ENCODE results near the gene SOWAHA. TPM values are rescaled to one million over a fixed set of nuclear protein-coding genes. Genes with fewer than 3 reads are reported as not detected.

SOWAHA gene
- total RNA-seq (not detected in 2 replicates), polyA plus RNA-seq (not detected in 2 replicates), polyA minus RNA-seq (not detected in 2 replicates), Bru-seq, nascent RNA (not detected), BruChase-seq, experiment 1, labeled RNA remaining after a 6-hour chase (percentile 15 among the genes with signal in this experiment), BruChase-seq, experiment 2, labeled RNA remaining after a 2-hour chase (not detected)
- polyA plus RNA-seq (2011; cell fraction: cytosol; rRNA removed) = 0.01 TPM in 1 of 2 replicates, not detected in the other
- polyA plus RNA-seq (2011; cell fraction: nucleus; rRNA removed) = not detected in 2 replicates
- polyA plus RNA-seq (2012) = not detected in 2 replicates
- not detected for polyA minus RNA-seq (2011; cell fraction: cytosol; rRNA and poly(A)+ RNA removed)
- not detected in 2 replicates for polyA minus RNA-seq (2011; cell fraction: nucleus; rRNA and poly(A)+ RNA removed)
- long read RNA-seq = 0 reads

DNA sequence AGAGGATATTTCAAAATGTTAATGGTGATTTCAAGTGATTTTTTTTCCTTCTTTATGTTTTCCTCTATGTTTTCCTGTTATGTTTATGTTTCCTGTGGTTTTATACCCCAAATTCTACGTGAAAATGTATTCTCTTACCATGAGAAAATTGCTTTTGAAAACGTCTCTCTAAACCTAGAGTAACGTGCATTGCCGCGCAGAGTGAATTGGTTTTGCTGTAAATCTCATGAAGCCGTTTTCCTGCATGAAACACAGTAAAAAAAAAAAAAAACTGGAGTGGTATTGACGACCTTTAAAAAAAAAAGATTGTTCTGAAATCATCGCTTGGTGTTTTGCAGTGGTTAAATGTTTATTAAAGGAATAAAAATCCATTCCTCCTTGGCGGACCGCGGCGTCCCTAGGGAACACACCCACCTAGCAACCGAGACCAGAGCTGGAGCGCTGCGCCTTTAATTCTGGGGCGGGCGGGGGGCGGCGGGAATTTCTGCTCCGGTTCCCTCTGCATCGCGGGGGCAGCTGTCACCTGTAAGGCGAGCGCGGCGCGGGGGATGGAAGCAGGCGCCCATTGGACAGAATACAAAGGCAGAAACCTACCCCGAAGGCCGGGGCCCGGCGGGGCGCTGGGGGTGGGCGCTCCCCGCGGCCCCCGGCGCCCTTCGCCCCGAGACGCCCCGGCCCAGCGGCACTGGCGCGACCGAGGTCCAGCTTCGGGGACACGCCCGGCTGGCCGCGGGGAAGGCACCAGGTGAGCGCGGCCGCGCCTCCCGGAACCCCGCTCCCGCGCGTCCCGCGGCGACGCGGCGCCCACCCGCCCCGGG, at the start of gene SOWAHA:
Gene SOWAHA (plus strand): TSS at position 522 of the 818 bp plus-strand sequence. CDS start 320 bp downstream, outside the sequence.
- no peak within 1 kb of the TSS for H3K27ac ChIP-seq (ENCODE audit: insufficient read depth, low read depth, low read length)
- no peaks in the 10 kb centered on the region for H3K79me2 ChIP-seq (ENCODE audit: control insufficient read depth, insufficient read depth, low read length)
- H3K9ac ChIP-seq (replicated peaks; ENCODE audit: extremely low read depth, insufficient read depth, low read length) = no peak within 1 kb of the TSS
- H3K4me2 ChIP-seq (ENCODE audit: insufficient read depth, low read length) = peak within 1 kb of the TSS; percentile 29
- peak; percentile 15 for FAIRE-seq
- no TSS peak for BruUV-seq (replicated peaks)
- intact Hi-C loops (cut with micrococcal nuclease) = no loop called here
- CTCF ChIA-PET = interaction anchor here (1.0 to 2.6 kb wide), 7 partner anchors 11 to 312 kb away, joined by 3 to 14 read pairs (median 4); partner anchors contain the start of gene CCNI2
- no peaks in the 10 kb centered on the region for H3K36me3 ChIP-seq (ENCODE audit: control insufficient read depth in 2 of 2, extremely low read depth in 1 of 2, insufficient read depth in 2 of 2, low read length in 2 of 2)
- H3K27me3 ChIP-seq (ENCODE audit: control insufficient read depth in 2 of 2, insufficient read depth in 2 of 2, low read length in 2 of 2) = peaks cover 20 to 36% of the 10 kb centered on the region in 2 experiments
- H3K9me1 ChIP-seq (replicated peaks; ENCODE audit: control insufficient read depth, extremely low read depth, insufficient read depth, low read length) = no peaks in the 10 kb centered on the region
- peak within 1 kb of the TSS in 2 of 3 experiments; percentile 9 to 15 for H3K4me3 ChIP-seq (replicated peaks in 1 of 3; ENCODE audit: insufficient read depth in 1 of 3, low read depth in 1 of 3, low read length in 3 of 3)
- dilution Hi-C loops (cut with MboI; ENCODE audit: extremely low pct_ligation_motif_present, low sequenced_read_pairs) = no loop called here
- no peaks in the 10 kb centered on the region for H3K4me1 ChIP-seq (ENCODE audit: control insufficient read depth, extremely low read depth, insufficient read depth, low read length)
- DNase-seq (ENCODE audit: low read depth, low spot score) = no peak
- no peaks in the 10 kb centered on the region for H4K20me1 ChIP-seq (replicated peaks; ENCODE audit: control insufficient read depth, extremely low read depth, insufficient read depth, low read length)
- TF ChIP-seq, protein P1, sequence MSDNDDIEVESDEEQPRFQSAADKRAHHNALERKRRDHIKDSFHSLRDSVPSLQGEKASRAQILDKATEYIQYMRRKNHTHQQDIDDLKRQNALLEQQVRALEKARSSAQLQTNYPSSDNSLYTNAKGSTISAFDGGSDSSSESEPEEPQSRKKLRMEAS (IDR thresholded peaks at IDR 0.05; ENCODE audit: insufficient read depth, insufficient read length) = no peak
- TF ChIP-seq, protein P2, sequence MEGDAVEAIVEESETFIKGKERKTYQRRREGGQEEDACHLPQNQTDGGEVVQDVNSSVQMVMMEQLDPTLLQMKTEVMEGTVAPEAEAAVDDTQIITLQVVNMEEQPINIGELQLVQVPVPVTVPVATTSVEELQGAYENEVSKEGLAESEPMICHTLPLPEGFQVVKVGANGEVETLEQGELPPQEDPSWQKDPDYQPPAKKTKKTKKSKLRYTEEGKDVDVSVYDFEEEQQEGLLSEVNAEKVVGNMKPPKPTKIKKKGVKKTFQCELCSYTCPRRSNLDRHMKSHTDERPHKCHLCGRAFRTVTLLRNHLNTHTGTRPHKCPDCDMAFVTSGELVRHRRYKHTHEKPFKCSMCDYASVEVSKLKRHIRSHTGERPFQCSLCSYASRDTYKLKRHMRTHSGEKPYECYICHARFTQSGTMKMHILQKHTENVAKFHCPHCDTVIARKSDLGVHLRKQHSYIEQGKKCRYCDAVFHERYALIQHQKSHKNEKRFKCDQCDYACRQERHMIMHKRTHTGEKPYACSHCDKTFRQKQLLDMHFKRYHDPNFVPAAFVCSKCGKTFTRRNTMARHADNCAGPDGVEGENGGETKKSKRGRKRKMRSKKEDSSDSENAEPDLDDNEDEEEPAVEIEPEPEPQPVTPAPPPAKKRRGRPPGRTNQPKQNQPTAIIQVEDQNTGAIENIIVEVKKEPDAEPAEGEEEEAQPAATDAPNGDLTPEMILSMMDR (IDR thresholded peaks at IDR 0.05; ENCODE audit: extremely low read depth in 1 of 2, insufficient read depth in 1 of 2, low read depth in 1 of 2, low read length in 2 of 2) = no peak
- TF ChIP-seq MYC (IDR thresholded peaks at IDR 0.05; ENCODE audit: low read depth, low read length) (no peak), POLR2A (IDR thresholded peaks at IDR 0.05; ENCODE audit: low read depth, low read length) (no peak), POLR2AphosphoS5 (IDR thresholded peaks at IDR 0.05; ENCODE audit: insufficient read depth, low read depth, low read length) (no peak), GATA2 (IDR thresholded peaks at IDR 0.05; ENCODE audit: insufficient read depth, insufficient read length, low read depth, low read length) (no peak), EZH2 (IDR thresholded peaks at IDR 0.05; ENCODE audit: borderline replicate concordance, low read depth, low read length, severe bottlenecking) (no peak), FOS (IDR thresholded peaks at IDR 0.05; ENCODE audit: borderline replicate concordance, insufficient read depth, low read length) (no peak), JUN (IDR thresholded peaks at IDR 0.05; ENCODE audit: borderline replicate concordance, insufficient read depth, insufficient read length, low read depth) (no peak)
- no peaks in the 10 kb centered on the region for H3K9me3 ChIP-seq (replicated peaks; ENCODE audit: control insufficient read depth, insufficient read depth, low read length)
- POLR2A ChIA-PET = interaction anchor here (0.7 kb wide), 2 partner anchors 31 to 346 kb away, joined by 4 to 6 read pairs; no protein-coding TSS in a partner anchor
- H2AFZ ChIP-seq (ENCODE audit: low read depth, low read length) = peak within 1 kb of the TSS; percentile 76

All from endothelial cell of umbilical vein (primary cell).